ENCODE measurements around the gene ST13. TPM values are rescaled to one million over a fixed set of nuclear protein-coding genes. Genes with fewer than 3 reads are reported as not detected.

ST13 gene
- 298 and 472 TPM in 2 replicates for total RNA-seq

DNA sequence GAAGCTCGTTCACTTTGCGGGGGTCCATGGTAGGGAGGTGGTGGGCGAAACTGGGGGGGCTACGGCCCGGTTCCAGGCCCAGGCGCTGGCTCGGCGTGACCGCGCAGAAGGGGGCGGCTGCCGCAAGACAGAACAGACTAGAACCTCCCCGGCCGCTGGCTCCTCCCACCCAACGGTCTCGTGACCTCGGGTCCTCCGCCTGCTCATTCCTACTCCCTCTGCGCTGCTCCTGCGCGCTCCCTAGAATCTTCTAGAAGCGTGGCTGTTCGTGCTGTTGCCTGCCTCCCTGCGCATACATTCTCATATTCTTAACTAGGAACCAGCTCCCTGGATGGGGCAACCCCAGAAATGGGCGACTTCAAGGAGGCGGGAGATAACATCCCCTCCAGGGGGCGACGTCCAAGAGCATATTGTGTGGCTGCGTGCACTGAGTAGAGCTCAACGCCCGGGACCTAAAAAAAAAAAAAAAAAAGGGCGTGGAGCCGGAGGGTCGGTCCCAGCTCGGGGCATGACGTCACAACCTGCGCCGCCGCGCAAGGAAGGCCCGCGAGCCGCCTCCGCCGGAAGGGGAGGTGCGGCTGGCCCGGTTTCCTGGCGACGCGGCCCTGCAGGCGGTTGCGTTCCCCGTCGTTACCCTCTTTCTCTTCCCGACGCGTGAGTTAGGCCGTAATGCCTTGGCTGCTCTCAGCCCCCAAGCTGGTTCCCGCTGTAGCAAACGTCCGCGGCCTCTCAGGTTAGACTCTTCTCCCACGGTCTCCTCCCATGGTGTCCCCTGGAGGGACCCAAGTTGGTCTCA is at the start of gene ST13, which contains the start of gene XPNPEP3:
ST13 (minus strand) TSS at position 127 of the 796 bp plus-strand sequence; CDS start at position 28, 99 bp downstream.
XPNPEP3 (plus strand) TSS at position 636 of the 796 bp plus-strand sequence; CDS start at position 670, 34 bp downstream.

DNA sequence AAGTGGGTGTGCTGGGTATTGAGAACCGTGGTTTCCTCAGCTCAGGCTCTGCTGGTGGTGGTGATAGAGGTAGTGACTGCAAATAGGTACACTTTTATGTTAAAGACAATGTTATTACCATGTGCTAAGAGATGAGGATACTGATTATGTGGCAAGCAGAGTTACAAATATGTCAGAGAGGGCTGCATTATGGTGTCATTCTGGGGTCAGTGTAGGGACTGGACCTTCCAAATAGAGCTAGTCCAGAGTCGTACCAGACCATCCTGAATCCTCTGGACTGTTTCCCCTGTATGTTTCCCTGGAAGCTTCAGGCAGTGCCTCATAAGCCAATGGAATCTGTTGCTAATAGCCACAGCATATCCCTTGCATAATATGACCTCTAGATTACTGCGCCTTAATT is 5.6 kb upstream of the ST13 start, which contains the start of gene DNAJB7:
DNAJB7 (minus strand) TSS at position 101 of the 400 bp plus-strand sequence. CDS start 119 bp downstream, outside the sequence.

DNA sequence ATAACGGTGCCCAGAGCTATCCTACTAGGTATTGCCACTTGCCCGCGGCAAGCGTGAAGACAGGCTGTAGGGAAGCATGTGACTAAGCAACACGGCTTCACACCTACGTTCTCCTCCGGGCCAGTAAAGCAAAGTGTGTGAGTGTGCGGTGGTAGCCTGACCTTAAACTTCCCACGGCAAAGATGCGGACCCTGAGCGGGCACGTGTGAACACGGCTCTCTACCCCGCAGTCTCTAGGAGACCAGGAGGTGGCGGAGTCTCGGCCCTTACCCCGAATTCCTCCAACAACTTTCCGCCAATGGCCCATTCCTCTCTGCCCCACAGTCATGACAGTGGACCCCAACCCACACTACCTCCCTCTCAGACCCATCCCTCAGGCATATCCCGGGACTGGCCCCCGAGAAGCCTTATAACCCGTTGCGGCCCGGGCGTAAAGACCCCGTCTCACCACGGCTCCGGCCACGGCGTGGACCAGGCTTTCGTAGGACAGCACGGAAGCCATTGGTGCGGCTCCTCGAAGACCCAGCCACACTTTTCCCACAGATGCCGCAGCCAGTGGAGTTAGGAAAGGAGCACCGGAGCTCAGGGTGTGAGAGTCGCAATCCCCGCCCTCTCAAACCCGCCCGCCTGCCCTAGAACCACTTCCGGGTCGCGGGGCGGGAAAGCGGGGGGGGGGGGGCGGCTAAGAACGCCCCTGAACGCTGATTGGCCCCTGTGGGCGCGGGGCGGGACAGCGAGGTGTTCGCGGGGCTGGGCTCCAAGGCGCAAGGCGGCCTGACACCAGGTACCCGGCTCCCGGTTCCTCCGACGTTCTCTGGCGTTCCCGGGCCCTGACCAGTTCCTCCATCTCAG is 37.5 kb downstream of the ST13 start, which contains the start of gene SLC25A17:
SLC25A17 (minus strand) TSS at position 600 of the 852 bp plus-strand sequence; CDS start at position 502, 98 bp downstream.

Other genes starting within 250 kb of the ST13 start
- gene MRTFA, start 219.9 kb downstream of the ST13 start, total RNA-seq: 14.8 and 15.5 TPM in 2 replicates
- 0.63 and 2.9 TPM in 2 replicates for gene MCHR1, start 177.2 kb downstream of the ST13 start, total RNA-seq
- gene SLC25A17, start 37.3 kb downstream of the ST13 start, total RNA-seq: 11.8 and 12.3 TPM in 2 replicates
- gene XPNPEP3, start 509 bp upstream of the ST13 start, total RNA-seq: 6.4 and 8.5 TPM in 2 replicates
- not detected in 2 replicates for gene DNAJB7, start 5.5 kb upstream of the ST13 start, total RNA-seq
- 62.4 and 70.0 TPM in 2 replicates for gene RBX1, start 94.7 kb upstream of the ST13 start, total RNA-seq
- 22.7 and 32.5 TPM in 2 replicates for gene EP300, start 236.0 kb upstream of the ST13 start, total RNA-seq

All from bronchial smooth muscle cell (primary cell).